IMR-90 (cell line): ENCODE measurements around the gene MCTP1. TPM values are rescaled to one million over a fixed set of nuclear protein-coding genes. Genes with fewer than 3 reads are reported as not detected.

ENCODE experiments used
- ATAC-seq: fragments of 200-7000 bp; cut with Tn5 transposase; 2 replicates; pipeline ENCODE4 v1.9.1; 2020; ENCODE audit warnings: low read depth, mild to moderate bottlenecking, moderate library complexity
- BruUV-seq: library from RNA; stranded (reverse); fragments of 400-500 nt; replicated peaks from 2 replicates; lab custom pipeline; 2021; lab: Mats Ljungman, UMichigan
- CTCF ChIA-PET: fragments of 300-600 bp; formaldehyde crosslinking; extraction: SDS; loops from one replicate; lab custom pipeline; 2021; ENCODE audit warnings: antibody characterized with exemption; lab: Yijun Ruan, JAX
- POLR2A ChIA-PET: fragments of 300-600 bp; sonication (Branson Sonifier 250); formaldehyde crosslinking; loops from one replicate; lab custom pipeline; 2022; ENCODE audit warnings: antibody characterized with exemption; ENCODE audit not compliant: unreplicated experiment; lab: Charles Lee
- DNase-seq: peaks from one replicate; pipeline ENCODE4 v3.0.0; 2013
- H2AFZ ChIP-seq: replicated peaks from 2 replicates; pipeline ENCODE3; 2013; ENCODE audit warnings: low read length, mild to moderate bottlenecking; ENCODE audit not compliant: poor library complexity
- H2AK5ac ChIP-seq: 2 replicates; pipeline ENCODE4 v1.6.1; 2013; ENCODE audit warnings: low read depth, low read length, inconsistent platforms
- H2AK9ac ChIP-seq: replicated peaks from 2 replicates; pipeline ENCODE3; 2013; ENCODE audit warnings: mild to moderate bottlenecking, low read depth, low read length, moderate library complexity; ENCODE audit not compliant: poor library complexity
- H2BK120ac ChIP-seq: 2 replicates; pipeline ENCODE4 v1.6.1; 2013; ENCODE audit warnings: low read depth, low read length, inconsistent platforms
- H2BK15ac ChIP-seq: 3 replicates; pipeline ENCODE4 v1.6.1; 2013; ENCODE audit warnings: low read depth, low read length, inconsistent platforms
- H2BK20ac ChIP-seq: 2 replicates; pipeline ENCODE4 v1.6.1; 2013; ENCODE audit warnings: low read depth, mild to moderate bottlenecking, inconsistent platforms, low read length, moderate library complexity
- H2BK5ac ChIP-seq: 2 replicates; pipeline ENCODE4 v1.6.1; 2013; ENCODE audit warnings: mild to moderate bottlenecking, low read depth, low read length, inconsistent platforms; ENCODE audit not compliant: poor library complexity, severe bottlenecking
- H3K14ac ChIP-seq: replicated peaks from 2 replicates; pipeline ENCODE4 v1.6.1; 2013; ENCODE audit warnings: low read depth, low read length, inconsistent platforms
- H3K18ac ChIP-seq: 2 replicates; pipeline ENCODE4 v1.6.1; 2013; ENCODE audit warnings: low read depth, low read length, control low read depth
- H3K23ac ChIP-seq: 2 replicates; pipeline ENCODE4 v1.6.1; 2013; ENCODE audit warnings: low read depth, low read length, inconsistent platforms
- H3K27ac ChIP-seq: 2 replicates; pipeline ENCODE4 v1.5.1; 2013; ENCODE audit warnings: mild to moderate bottlenecking, control low read depth, low read length; ENCODE audit not compliant: insufficient read depth
- H3K27me3 ChIP-seq: 2 replicates; pipeline ENCODE4 v1.6.1; 2013; ENCODE audit warnings: low read length; ENCODE audit not compliant: control insufficient read depth, insufficient read depth
- H3K36me3 ChIP-seq: 2 replicates; pipeline ENCODE4 v1.6.1; 2013; ENCODE audit warnings: low read length, mixed read lengths; ENCODE audit not compliant: control insufficient read depth, insufficient read depth
- H3K4ac ChIP-seq: 2 replicates; pipeline ENCODE4 v1.6.1; 2013; ENCODE audit warnings: low read depth, low read length, inconsistent platforms
- H3K4me1 ChIP-seq: 2 replicates; pipeline ENCODE4 v1.6.1; 2013; ENCODE audit warnings: low read length, mixed read lengths; ENCODE audit not compliant: control insufficient read depth, insufficient read depth
- H3K4me2 ChIP-seq: 2 replicates; pipeline ENCODE4 v1.6.1; 2013; ENCODE audit warnings: low read depth, mild to moderate bottlenecking, control low read depth, low read length, moderate library complexity
- H3K4me3 ChIP-seq: 2 replicates; pipeline ENCODE4 v1.5.1; 2013; ENCODE audit warnings: low read depth, mild to moderate bottlenecking, control low read depth, low read length, moderate library complexity; ENCODE audit not compliant: insufficient read depth
- H3K56ac ChIP-seq: 2 replicates; pipeline ENCODE4 v1.6.1; 2013; ENCODE audit warnings: low read length, inconsistent platforms; ENCODE audit not compliant: insufficient read depth; ENCODE audit errors: extremely low read depth
- H3K79me1 ChIP-seq, 2 experiments: 2 replicates each; pipeline ENCODE4 v1.6.1; 2013; ENCODE audit warnings: low read length in 2 of 2, inconsistent platforms in 1 of 2, low read depth in 1 of 2
- H3K9ac ChIP-seq: 2 replicates; pipeline ENCODE4 v1.6.1; 2013; ENCODE audit warnings: low read depth, low read length, control low read depth
- H3K9me1 ChIP-seq: 2 replicates; pipeline ENCODE4 v1.6.1; 2013; ENCODE audit warnings: low read length, inconsistent platforms; ENCODE audit not compliant: insufficient read depth
- H3K9me3 ChIP-seq: 2 replicates; pipeline ENCODE4 v1.6.1; 2013; ENCODE audit warnings: low read length; ENCODE audit not compliant: control insufficient read depth, insufficient read depth
- H4K20me1 ChIP-seq: 2 replicates; pipeline ENCODE4 v1.6.1; 2013; ENCODE audit warnings: low read length, inconsistent platforms; ENCODE audit not compliant: insufficient read depth
- H4K5ac ChIP-seq: 2 replicates; pipeline ENCODE4 v1.6.1; 2013; ENCODE audit warnings: mild to moderate bottlenecking, low read depth, low read length, control low read depth
- H4K8ac ChIP-seq, 2 experiments: 2 replicates each; pipeline ENCODE4 v1.6.1; 2013; ENCODE audit warnings: low read depth in 2 of 2, low read length in 2 of 2, control low read depth in 1 of 2, inconsistent platforms in 1 of 2
- H4K91ac ChIP-seq: 2 replicates; pipeline ENCODE4 v1.6.1; 2013; ENCODE audit warnings: low read depth, low read length, inconsistent platforms; ENCODE audit not compliant: insufficient read depth
- CEBPB ChIP-seq: IDR thresholded peaks from 2 replicates; pipeline ENCODE4 v1.6.1; 2012; ENCODE audit warnings: low read depth, low read length, improper control_type of control experiment
- CHD1 ChIP-seq: IDR thresholded peaks from 2 replicates; pipeline ENCODE4 v1.6.1; 2012; ENCODE audit warnings: low read depth, low read length, improper control_type of control experiment
- FOS ChIP-seq: fragments of 150-350 bp; IDR thresholded peaks from 2 replicates; pipeline ENCODE4 v1.6.1; 2016; ENCODE audit warnings: low read depth, low read length
- POLR2A ChIP-seq: IDR thresholded peaks from 2 replicates; pipeline ENCODE4 v1.6.1; 2012; ENCODE audit warnings: mild to moderate bottlenecking, low read depth, low read length
- RCOR1 ChIP-seq: IDR thresholded peaks from 2 replicates; pipeline ENCODE4 v1.6.1; 2012; ENCODE audit warnings: mild to moderate bottlenecking, low read length, improper control_type of control experiment; ENCODE audit not compliant: insufficient replicate concordance
- SMC3 ChIP-seq: fragments of 150-350 bp; IDR thresholded peaks from 2 replicates; pipeline ENCODE4 v1.6.1; 2016; ENCODE audit warnings: low read depth, mild to moderate bottlenecking, antibody characterized with exemption, low read length, moderate library complexity
- WGBS, 2 experiments: methylation state at CpG; one replicate each; pipeline versions ENCODE4 v1.1.5 to v1.1.7; 2013; ENCODE audit warnings: missing lambda C conversion rate in 2 of 2; ENCODE audit not compliant: insufficient read length in 1 of 2; ENCODE audit errors: extremely low coverage in 2 of 2; 5-methylcytosine and 5-hydroxymethylcytosine counted together
- dilution Hi-C: fragments of 300-500 bp; cut with HindIII; formaldehyde crosslinking; loops from one replicate; pipeline ENCODE4 v1.14.3; 2018; ENCODE audit warnings: low sequenced_read_pairs; ENCODE audit not compliant: unreplicated experiment
- in situ Hi-C: fragments of 300-500 bp; cut with MboI; formaldehyde crosslinking; loops from 3 replicates; pipeline ENCODE4 v1.14.3; 2019; ENCODE audit warnings: low sequenced_read_pairs, inconsistent platforms, mixed read lengths
- intact Hi-C: fragments of 100-400 bp; cut with micrococcal nuclease; formaldehyde crosslinking; loops from 2 replicates; pipeline ENCODE4 v1.10.0; 2022
- polyA plus RNA-seq, 3 experiments: library from polyadenylated mRNA; depleted of rRNA; stranded (reverse); fragments of >200 nt; gene quantifications; 2 replicates each; pipeline ENCODE4 v1.2.3, GENCODE V29; 2012; ENCODE audit warnings: low replicate concordance in 1 of 3
- total RNA-seq: library from RNA; depleted of rRNA; stranded (reverse); fragments of >200 nt; gene quantifications from 2 replicates; pipeline ENCODE4 v1.2.3, GENCODE V29; 2012

MCTP1 gene
- total and polyA plus RNA-seq, 2 of the 4 experiments (the other 2 are of a cell fraction) = 0.21 TPM; not detected in 1

GRCh38 chr5:95081500-95081960 lies 203.4 kb downstream of the MCTP1 start:
- POLR2A ChIA-PET = interaction anchor here (1.2 kb wide), 1 partner anchor 8 kb away, joined by 4 read pairs; no protein-coding TSS in a partner anchor
- H2AK5ac ChIP-seq = no peak overlapping the region
- H3K4me1 ChIP-seq = no peaks in the 10 kb centered on the region
- H3K4me3 ChIP-seq = no peak overlapping the region
- no peak overlapping the region for H3K27ac ChIP-seq
- H3K18ac ChIP-seq = no peak overlapping the region
- CTCF ChIA-PET = interaction anchor here (1.1 kb wide), 1 partner anchor 29 kb away, joined by 4 read pairs; no protein-coding TSS in a partner anchor
- DNase-seq (peak; percentile 89), ATAC-seq (peak; percentile 97)
- H3K56ac ChIP-seq = no peak overlapping the region
- no peaks in the 10 kb centered on the region; the same call in 1 of the 2 replicates for H3K9me1 ChIP-seq
- intact Hi-C loops = no loop called here
- H2BK5ac ChIP-seq = no peak overlapping the region
- H3K9me3 ChIP-seq = no peaks in the 10 kb centered on the region
- H3K4ac ChIP-seq = no peak overlapping the region
- no peaks in the 10 kb centered on the region for H3K79me1 ChIP-seq
- no peak overlapping the region for H2BK120ac ChIP-seq
- H4K5ac ChIP-seq = no peak overlapping the region
- BruUV-seq = no TSS peak
- TF ChIP-seq CEBPB (peak; percentile 95), SMC3 (no peak), CHD1 (no peak), POLR2A (peak; percentile 42; the same call in 1 of the 2 replicates), FOS (no peak), RCOR1 (no peak)
- in situ Hi-C loops = no loop called here
- no peak overlapping the region for H2BK20ac ChIP-seq
- no peak overlapping the region for H3K14ac ChIP-seq
- H2BK15ac ChIP-seq = no peak overlapping the region
- H4K8ac ChIP-seq = no peak overlapping the region
- no peak overlapping the region for H2AFZ ChIP-seq
- no peak overlapping the region for H3K9ac ChIP-seq
- no peaks in the 10 kb centered on the region for H3K27me3 ChIP-seq
- no peak overlapping the region for H2AK9ac ChIP-seq
- peak overlapping the region; percentile 68; the same call in 1 of the 2 replicates for H3K4me2 ChIP-seq
- no peak overlapping the region for H3K23ac ChIP-seq
- no peaks in the 10 kb centered on the region for H4K20me1 ChIP-seq
- WGBS, 2 experiments = no CpG with 5 or more reads among the region's 5 CpGs
- H3K36me3 ChIP-seq = no peaks in the 10 kb centered on the region
- dilution Hi-C loops = no loop called here
- no peak overlapping the region for H4K91ac ChIP-seq
